Vagina (tissue), 2 donors: ENCODE data around the gene TRIM46.

ENCODE experiments used
- CTCF ChIP-seq, 3 experiments: fragments of 450-650 bp in 2 of 3; fragments of 200-600 bp in 1 of 3; sonication (generic) in 1 of 3; IDR thresholded peaks; one replicate each; pipeline ENCODE4 v1.5.1; 2017 to 2019; ENCODE audit warnings: antibody characterized with exemption in 3 of 3, mild to moderate bottlenecking in 2 of 3, moderate library complexity in 2 of 3
- POLR2A ChIP-seq, 2 donors: fragments of 450-650 bp; IDR thresholded peaks; one replicate each; pipeline ENCODE4 v1.6.1; 2017; ENCODE audit warnings: antibody characterized with exemption in 2 of 2, mild to moderate bottlenecking in 2 of 2, moderate library complexity in 2 of 2

DNA sequence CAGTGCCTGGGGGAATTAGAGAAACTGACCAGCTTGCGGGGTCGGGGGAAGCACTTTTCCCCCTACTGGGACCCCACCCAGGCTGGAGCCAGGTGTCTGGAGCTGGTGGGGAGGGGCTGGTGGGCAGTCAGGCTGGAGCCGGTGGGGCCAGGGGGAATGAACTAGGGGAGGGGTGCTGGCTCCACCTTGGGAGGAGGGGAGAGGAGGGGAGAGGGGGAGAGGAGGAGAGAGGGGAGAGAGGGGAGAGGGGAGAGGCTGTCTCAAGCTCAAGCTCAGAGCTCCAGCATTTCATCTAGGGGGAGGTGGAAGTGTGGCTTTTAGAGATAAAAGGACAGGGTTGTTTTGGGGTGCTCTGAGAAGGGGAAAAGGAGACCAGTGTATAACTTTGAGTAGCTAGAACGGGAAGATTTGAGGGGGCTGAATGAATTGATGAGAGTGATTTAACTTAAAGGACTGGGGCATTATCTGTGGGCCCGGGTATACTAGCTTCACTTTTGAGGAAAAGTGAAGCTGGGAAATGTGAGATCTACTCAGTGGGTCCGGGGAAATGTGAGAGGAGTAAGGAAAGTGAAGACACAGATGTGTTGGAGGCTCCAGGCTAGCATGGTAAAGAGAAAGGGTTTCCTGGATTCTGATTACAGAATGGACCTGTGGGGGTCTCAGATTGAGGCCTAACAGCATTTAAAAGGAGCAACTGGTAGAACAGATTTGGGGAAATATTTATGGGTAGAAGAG lies 43.2 kb upstream of the TRIM46 start:
- no peak for TF ChIP-seq CTCF (IDR thresholded peaks at IDR 0.05)
- TF ChIP-seq POLR2A (IDR thresholded peaks at IDR 0.05), result no peak
